NCI-H345 (cell line): Measurements from ENCODE around the gene ZNF397.

ENCODE experiments used
- DNase-seq: peaks from one replicate; lab custom pipeline; 2025; lab: John Stamatoyannopoulos, UW

Gene ZNF397

DNA sequence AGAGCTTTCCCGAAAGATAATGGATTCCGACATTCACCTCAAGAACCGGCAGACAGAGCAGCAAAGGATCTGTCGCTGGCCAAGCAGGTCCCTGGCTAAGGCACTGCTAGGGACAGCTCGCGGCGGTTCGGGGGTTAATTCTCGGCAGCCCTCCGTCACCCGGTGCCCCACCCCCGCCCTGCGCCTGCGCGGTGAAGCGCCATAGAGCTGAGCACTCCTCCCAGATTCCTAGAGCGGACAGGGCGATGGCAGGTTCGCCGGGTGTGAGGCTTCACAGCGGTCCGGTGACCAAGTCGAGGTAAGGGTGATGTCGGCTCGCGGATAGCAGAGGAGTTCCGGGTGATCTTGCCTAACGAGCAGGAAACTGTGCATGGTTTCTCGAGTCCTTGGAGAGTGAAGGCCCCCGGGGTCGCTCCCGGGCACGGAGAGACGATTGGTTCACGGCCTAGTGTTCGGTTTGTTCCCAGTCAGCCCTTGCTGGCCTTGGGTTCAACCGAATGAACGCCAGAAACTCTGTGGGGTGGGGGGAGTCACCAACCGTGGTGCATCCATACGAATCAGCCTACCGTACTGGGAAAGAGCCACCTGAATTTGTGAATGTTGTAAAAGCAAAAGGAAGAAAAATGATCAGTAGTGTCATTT is 49.4 kb downstream of the ZNF397 start, which contains the start of gene ZSCAN30:
TSS of gene ZSCAN30 (minus strand) at position 136 of the 642 bp plus-strand sequence. CDS start 25,877 bp downstream, outside the sequence.
- DNase-seq = peak; percentile 95

DNA sequence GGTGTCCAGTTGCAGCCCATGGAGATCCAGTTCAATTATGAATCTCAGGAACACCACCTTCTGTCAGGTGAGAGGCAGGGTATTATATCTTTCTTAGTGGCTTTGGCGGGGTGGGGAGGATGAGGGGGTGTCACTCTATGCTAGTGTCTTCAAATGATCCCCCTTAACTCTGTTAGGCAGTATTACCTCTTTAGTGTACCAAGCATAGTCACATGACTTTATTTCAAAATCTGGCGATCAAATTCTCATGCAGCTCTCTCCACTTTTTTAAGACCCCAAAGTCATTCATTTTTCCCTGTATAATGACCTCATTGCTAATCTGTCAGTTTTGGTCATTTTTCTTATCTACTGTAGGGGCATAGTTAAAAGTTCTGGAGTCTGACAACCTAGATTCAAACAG is 50.3 kb downstream of the ZNF397 start:
- no peak for DNase-seq

DNA sequence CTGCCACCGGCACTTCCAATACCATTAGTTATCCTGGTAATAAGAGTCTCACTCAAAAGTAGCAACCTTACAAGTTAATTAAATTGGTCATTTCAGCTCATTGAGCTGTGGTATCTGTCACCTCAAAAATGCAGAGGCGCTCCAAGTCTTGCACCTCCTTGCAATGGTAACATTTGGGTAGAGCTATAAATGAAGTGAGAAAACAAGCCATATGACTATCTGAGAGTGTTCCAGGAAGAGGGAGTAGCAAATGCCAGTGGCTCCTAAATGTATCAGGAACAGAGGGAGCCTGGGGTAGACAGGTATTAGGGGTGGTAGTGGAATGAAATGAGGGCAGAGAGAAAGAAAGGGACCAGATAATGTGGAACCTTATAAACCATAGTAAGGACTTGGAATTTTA is 55.2 kb downstream of the ZNF397 start:
- no peak for DNase-seq

- DNase-seq = no peak
Observed at GRCh38 chr18:35303610-35304009, 62.8 kb downstream of the ZNF397 start.

- DNase-seq = no peak
Observed at GRCh38 chr18:35306588-35307250, 65.9 kb downstream of the ZNF397 start.
